GM18858 (cell line): Measurements from ENCODE around the gene GASK1B.

ENCODE experiments used
- ATAC-seq: cut with Tn5 transposase; IDR thresholded peaks from one replicate; pipeline ENCODE4 v1.9.1; 2021; ENCODE audit not compliant: unreplicated experiment

Gene GASK1B

DNA sequence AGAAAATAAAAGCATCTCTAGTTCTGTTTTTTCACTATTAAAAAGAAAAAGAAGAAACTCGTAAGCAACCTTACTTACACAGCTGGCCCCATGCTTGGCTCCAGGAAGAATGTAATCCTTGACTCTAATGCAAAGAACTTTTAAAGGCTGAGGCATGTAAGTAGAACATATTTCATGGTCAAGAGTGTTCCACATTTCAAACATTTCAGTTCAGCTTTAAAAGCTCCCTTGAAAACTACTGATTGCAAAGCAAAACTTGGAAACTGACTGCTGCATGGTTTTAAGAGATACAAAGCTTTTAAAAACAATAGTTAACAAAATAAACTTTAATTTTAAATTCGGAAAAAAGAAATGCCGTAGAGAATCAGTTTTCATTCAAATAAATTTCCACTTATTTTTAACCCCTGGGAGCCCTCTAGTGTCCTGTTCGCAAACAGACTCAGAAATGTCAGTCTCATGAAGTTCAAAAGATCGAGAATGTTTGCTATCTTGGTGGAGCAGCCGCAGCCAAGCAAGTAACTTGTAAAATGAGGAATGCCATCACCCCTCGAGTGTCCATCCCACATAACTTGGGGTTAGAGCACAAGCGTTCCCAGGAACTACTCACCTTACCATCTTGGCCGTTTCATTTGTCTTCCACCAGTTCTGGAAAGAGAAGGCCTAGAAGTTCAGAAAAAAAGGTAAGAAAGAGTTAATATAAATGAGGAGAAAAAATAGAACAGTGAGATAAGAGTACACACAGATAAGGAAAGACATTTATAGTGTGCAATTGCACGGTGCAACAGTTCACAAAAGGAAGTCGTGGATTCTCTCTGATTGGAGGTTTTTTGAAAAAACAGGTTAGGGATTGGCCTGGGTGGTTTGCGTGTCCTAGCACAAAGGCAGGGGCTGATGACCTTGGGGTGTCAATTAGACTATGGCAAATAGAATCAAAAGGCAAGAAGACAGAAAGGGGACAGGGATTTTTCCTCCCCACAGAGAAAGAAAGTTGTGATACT is at the start of gene GASK1B:
GASK1B (minus strand) TSS at position 765 of the 998 bp plus-strand sequence. CDS start 1,650 bp downstream, outside the sequence.
- peak; percentile 65 for ATAC-seq

DNA sequence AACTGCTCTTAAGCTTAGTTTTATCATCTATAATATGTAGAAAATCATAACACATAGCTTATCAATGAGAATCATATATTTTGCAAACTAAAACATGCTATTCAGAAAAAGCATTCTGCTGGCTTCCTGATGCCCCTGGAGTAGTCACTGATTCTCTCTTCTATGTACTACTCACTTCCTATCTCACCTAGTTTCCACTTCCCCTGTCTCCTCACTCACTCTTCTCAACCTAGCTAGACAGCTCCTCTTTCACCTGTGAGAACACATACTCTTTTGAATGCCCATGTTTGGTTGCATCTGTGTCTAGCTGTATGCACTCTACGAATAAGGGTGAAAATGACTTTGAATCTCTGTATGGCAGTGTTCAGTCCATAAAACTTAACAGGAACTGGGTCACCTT is 46.8 kb upstream of the GASK1B start:
- no peak for ATAC-seq

DNA sequence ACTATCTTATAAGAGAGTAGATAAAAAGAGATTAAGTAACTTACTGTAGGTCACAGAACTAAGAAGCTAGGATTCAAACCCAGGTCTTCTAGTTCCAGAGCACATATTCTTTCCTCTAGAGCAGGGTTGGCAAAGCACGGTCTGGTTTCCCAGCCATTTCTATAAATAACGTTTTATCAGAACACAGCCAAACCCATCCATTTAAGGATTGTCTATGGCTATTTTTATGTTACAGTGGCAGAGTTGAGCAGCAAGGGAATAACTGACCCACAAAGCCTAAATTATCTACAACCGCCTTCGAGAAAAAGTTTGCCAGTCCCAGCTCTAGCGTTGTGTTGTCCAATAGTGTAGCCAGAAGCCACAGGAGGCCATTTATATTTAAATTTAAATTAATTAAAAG is 44.9 kb upstream of the GASK1B start:
- ATAC-seq, result no peak

DNA sequence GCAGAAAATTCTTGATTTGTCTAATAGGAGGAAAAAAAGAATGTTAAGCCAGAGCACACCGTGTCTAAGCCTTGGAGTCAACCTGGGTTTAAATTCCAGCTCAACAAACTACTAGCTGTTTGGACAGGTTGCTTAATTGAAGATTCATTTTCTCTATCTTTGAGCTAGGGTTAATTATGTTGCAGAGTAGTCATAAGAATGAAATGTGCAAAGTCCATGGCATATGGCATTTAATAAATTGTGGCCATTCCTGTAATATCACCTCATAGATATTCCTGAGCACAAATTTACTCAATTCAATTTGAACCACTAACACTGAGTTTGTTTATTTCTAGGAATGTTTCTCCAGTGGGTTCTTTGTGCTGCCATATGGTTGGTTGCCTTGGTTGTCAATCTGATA is 42.0 kb upstream of the GASK1B start:
- no peak for ATAC-seq

DNA sequence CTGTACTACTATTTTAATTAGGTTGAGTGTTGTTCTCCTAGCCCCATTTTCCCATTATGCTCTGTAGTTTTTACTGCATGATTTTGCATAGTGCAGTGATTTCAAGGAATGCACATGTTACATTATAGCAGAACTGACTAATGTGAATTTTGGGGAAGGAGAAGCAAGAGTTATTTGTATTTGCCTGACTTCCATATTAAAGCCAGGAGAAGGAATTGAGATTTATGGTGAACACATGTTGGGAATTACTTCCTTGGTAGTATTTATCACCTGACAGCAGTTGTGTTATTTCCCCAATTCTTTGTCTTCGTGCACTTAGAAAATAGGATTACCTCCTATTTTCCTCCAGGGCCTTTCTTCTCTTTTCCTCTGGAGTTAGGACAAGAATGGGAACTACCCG is 40.6 kb upstream of the GASK1B start:
- ATAC-seq, result no peak

DNA sequence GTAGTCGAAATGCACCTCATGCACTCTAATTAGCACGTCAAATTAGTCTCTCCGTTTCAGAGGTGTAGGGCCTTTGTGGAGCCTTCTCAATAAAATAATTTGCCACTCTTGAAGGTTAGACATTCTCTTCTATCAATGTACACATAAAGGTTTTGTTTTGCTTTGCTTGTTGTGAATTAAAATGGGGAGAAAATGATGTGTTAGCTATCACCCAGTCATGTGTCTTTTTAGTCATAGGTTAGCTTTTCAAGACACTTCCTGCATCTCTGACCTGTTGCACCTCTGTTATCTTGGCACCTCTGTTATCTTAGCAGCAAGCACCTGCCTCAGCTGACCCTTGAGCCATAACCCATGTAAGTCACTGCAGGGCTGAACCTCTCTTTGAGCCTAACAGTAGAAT is 38.4 kb upstream of the GASK1B start:
- ATAC-seq, result no peak

DNA sequence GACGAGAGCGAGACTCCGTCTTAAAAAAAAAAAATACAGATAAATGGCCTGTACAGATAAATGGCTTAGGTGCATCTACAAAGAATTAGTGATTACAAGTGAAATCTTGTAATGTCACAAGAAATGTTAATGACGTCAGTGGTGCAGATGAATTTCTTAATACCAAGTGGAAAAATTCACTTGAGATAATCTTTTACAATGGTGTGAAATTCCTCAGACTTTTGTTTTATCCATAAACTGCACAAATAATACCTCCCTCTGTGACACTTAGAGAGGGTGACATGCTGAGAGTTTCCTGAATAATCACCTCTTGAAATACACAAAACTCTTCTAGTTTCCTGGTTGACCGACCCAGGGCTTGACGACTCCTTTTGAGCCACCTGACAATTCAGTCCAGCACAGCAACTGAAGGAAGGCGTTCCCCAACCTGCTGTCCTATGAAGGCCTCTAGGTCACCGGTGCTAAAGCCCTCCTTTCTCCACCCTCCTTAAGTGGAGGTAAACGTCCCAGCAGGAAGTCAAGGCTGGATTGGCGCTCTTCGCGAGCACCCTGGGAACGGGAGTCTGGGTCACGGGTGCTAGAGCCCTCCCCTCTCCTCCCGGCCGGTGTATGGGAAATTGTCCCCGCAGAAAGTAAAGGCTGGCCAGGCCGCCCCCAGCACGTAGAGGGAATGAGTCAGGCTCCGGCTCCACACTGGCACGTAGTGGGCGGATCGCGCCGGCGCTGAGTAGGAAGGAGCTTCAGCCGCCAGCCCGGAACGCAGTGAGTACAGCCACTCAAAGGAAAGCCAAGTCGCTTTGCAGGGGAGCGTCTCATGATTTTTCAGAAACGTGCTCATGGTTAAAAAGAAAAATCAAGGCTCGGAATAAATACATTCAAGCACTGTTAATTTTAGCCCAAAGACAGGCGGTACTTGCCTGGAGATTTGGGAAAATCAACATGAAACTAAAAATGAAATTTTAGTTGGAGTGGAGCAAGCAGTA is 37.3 kb upstream of the GASK1B start, which contains the start of gene TMEM144:
TMEM144 (plus strand) TSS at position 662 of the 983 bp plus-strand sequence. CDS start 2,182 bp downstream, outside the sequence.
- ATAC-seq, result peak; percentile 82

DNA sequence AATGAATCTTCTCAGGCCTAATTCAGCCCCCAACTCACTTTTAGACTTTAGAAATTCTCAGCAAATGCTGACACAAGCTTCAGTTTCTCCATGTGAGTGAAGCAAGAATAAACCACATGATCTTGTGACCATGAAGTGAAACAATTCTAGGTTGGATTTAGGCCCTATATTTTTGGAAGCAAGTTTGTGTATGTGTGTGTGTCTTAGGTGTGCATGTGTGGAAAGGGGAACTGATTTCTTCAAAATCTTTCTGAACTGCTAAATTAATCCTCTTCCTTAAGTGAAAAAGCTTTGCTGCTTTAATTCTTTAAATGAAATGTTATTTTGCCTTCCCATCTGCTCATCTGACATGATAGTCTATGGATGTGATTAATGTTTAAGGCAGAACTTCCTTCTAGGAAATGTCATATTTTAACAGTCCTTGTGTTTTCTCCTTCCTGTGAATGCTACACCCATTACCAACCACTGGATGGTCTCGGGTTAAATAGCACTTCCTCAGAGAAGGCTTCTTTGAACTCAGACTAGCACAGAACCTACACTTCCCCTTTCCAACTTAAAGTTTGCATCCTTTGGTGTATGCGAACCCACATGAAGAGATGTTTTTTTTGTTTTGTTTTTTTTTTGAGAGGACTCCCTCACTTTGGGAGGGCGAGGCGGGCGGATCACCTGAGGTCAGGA is 36.3 kb upstream of the GASK1B start:
- ATAC-seq, result peak; percentile 57

DNA sequence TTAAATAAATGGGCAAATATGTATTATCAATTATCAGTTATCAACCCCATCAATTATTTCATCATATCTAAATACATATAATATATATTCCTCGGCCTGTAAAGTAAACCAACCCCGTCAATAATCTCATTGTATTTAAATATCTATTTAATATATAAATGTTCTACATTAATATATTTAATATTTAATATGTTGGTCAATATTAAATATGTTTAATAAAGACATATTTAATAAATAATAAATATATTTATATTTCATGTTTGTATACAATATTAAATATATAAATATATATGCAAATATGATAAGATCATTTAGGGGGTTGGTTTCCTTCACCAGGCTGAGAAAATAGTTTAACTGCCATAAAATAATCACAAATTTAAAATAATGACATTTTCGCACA is 31.1 kb upstream of the GASK1B start:
- no peak for ATAC-seq

DNA sequence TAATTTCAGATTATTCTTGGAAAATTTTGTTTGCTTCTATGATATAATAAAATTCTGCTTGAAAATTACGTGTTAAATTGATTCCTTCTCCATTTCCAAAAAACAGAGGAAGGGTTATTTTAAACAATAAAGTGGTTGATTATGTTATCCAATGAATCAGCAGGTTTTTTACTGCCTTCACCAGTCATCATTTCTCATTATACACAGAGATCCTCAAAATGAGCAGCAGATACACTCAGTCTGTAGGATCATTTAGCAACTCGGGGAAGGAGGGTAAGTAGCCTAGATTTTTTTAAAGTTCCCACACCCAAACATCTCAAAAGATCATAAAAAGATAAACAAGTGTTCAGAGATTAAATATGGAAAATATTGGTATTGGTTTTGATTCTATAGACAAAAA is 30.6 kb upstream of the GASK1B start:
- ATAC-seq, result no peak

DNA sequence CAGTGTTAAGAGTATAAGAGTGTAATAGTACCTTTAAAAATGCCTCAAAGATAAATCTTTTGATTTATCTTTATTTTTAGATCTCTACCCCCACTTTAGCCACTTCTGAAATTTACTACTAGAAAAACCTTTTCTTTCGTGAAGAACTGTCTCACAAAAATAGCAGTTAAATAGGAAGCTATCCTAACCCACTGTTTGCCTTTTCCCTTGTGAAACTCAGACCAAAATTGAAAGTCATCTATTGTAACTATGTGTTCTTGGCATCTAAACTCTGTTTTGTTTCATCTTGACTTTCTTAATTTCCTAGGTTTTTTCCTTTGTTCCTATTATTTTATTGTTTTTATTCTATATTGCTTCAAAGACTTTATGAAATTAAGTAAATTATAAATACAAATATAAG is 29.7 kb upstream of the GASK1B start:
- ATAC-seq, result no peak

DNA sequence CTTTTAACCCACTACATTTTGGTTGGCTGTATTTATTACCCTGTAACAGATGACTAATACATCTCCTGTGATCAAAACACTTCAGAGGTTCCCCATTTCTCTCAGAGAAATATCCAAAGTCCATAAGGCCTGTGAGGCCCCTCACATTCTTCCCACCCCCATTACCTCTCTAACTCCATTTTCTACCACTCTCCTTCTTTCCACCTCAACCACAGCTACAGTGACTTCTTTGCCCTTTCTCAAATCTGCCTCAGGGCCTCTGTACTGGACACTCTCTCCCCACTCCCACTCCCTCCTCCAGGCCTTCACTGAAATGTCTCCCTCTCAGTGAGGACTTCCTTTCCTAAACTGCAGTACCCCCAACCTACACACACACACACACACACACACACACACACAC is 29.1 kb upstream of the GASK1B start:
- no peak for ATAC-seq

DNA sequence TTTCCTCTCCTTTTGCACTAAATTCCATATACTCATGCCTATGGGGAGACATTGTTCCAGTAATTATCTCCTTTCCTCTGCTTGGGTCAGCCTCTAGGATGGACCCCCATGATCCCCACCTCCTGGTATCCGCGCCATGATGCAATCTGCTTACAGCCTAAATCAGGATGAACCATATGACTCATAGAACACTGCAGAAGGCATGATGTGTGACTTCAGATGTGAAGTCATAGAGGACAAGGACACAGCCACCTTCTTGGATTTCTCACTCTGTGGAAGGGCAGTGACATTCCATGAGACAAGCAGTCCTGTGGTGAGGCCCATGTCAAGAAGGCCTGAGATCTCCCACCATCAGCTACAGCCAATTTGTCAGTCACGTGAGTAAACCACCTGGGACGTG is 28.5 kb upstream of the GASK1B start:
- ATAC-seq, result no peak

DNA sequence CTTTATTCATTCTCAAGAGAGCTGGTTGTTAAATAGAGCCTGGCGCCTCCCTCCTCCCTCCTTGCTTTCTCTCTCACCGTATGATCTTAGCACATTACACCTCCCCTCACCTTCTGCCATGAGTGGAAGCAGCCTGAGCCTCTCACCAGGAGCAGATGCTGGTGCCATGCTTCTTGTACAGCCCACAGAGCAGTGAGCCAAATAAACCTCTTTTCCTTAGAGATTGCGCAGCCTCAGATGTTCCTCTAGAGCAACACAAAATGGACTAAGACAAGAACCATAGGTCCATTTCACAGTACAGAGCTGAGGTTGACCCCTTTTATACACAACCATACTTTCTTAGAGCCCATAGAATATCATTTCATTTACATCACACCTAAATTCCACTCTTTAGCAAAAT is 27.4 kb upstream of the GASK1B start:
- ATAC-seq, result no peak

DNA sequence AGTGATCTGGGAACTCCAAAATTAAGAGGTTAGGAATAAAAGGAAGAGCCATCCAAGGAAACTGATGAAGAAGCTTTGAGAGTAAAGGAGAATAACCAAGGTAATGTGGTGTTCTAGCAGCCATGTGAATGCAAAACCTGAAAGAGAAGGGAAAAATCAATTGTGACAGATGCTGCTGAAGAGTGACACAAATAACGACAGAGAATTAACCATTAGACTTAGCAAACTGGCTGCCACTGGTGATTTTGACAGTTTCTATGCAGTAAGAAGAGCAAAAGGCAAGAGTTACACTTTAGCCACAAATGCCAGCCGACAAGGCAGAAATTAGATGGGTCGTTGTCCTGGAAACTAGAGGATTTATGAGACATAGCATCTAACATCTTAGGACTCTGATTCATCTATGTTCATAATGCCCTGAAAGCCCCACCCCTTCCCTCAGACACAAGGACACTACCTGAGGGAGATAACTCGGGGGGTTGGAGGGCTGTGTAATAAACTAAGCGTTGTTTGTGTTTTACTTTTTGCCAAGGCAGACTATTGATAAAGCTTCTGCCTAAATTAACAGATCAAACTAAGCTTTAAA is 24.5 kb upstream of the GASK1B start:
- no peak for ATAC-seq

DNA sequence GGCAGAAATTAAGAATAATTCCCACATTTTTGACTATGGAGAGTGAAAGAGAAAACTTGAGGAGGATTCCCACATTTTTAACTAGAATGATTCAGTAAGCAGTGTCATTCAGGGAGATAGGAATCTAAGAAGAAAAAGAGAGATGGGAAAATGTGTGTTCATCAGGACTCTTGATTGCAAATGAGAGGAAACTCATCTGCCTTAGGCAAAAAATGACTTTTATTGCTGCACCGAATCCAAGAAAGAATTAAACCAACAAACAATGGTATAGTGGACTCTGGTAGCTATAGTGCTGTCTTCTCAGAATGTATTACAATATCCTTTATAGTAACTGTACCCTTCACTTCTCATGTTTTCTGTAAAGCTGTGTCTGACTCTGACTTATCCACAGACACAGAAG is 22.5 kb upstream of the GASK1B start:
- ATAC-seq, result no peak

DNA sequence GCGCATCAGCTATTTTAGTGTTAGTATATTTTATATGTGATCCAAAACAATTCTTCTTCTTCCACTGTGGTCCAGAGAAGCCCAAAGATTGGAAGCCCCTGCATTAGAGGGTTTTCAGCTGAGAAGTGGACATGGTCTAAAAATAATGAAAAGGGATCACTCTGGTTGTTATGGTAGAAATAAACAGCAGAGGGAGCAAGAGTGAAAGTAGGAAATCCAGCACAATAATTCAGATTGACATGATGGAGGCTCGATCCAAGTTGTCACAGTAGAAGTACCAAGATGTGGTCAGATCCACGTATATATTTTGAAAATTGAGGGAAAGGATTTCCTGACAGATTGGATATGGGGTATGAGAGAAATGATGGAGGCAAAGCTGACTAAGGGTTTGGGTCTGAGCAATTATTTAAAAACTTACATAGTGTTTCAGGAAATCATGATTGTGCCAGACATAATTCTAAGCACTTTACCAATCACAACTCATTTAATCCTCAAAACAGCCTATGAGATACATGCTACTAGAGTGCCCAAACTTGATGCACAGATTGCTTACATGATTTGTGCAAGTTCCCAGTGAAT is 20.4 kb upstream of the GASK1B start:
- ATAC-seq, result peak; percentile 48

DNA sequence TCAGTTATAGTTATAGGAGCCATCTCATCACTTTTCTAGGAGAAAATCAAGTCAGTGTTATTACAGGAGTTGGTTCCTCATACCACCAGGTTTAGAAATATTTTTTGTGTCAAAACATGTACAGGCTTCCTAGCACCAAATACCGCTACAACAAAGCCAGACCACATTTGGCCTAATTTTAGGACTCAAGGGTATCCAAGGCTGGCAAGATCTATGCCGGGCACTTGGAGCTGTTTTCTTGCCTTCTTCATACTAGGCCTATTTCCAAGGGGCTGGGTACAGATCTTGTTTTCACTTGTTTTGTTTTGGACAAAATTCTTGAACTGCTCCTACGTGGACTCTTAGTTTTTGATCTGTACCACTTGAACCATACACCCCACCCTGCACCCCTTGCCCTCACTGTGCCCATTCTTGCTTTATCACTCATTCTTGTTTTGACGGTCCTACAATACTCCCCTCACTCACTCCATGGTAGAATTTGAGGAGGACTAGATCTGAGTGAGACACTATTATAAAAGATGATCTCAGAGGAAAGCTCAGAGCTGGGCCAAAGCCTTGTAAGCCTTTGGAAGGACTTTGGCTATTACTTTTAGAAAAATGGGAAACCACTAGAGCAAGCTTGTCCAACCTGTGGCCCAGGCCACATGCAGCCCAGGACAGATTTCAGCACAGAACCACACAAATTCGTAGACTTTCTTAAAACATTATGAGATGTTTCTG is 19.8 kb upstream of the GASK1B start:
- ATAC-seq, result no peak

DNA sequence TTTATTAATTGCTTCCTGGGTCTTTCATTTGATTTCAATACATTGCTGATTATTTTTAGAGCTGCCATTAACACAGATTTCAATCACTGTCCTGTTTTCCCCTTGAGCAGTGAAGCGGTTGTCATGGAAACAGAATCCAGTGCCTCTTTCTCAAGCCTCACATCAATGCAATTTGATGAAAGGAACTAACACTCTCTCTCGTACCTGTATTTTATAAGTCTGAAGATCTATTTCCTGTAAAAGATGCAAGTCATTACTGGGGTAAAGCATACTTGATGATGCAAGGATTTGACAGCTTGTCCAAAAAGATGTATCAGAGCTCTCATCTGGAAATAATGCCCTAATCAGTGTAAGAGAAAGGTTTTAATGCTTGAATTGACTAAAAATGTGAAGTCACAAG is 17.9 kb upstream of the GASK1B start:
- no peak for ATAC-seq
